Right atrium auricular region (tissue), 2 donors: ENCODE data around the gene MYO1C. TPM values are rescaled to one million over a fixed set of nuclear protein-coding genes. Genes with fewer than 3 reads are reported as not detected.
"Not testable (repeated sequence)": the region's sequence is repeated elsewhere in the genome, so short reads cannot be mapped to it uniquely, and the experiment has no call there.

ENCODE experiments used
- DNase-seq: peaks from one replicate; pipeline ENCODE4 v3.0.0-alpha.2; 2019; ENCODE audit warnings: low spot score
- H3K27ac ChIP-seq, 2 donors: fragments of 200-600 bp; sonication (generic); 1 replicate in 1 of 2; 2 replicates in 1 of 2; pipeline ENCODE4 v1.5.1; 2016 to 2019
- H3K27me3 ChIP-seq, 2 donors: fragments of 200-600 bp; sonication (generic); one replicate each; pipeline versions ENCODE4 v1.5.1 to v1.6.0; 2017 to 2019
- H3K36me3 ChIP-seq: fragments of 200-600 bp; sonication (generic); one replicate; pipeline ENCODE4 v1.5.1; 2016
- H3K4me1 ChIP-seq, 2 donors: fragments of 200-600 bp; sonication (generic); one replicate each; pipeline versions ENCODE4 v1.5.1 to v1.6.0; 2017 to 2019
- H3K4me3 ChIP-seq, 2 donors: fragments of 200-600 bp; sonication (generic); 1 replicate in 1 of 2; 2 replicates in 1 of 2; pipeline ENCODE4 v1.5.1; 2017 to 2019; ENCODE audit warnings: mild to moderate bottlenecking in 1 of 2, moderate library complexity in 1 of 2
- H3K9me3 ChIP-seq, 2 donors: fragments of 200-600 bp; sonication (generic); one replicate each; pipeline ENCODE4 v1.5.1; 2019
- CTCF ChIP-seq, 2 donors: fragments of 200-600 bp; sonication (generic); IDR thresholded peaks; one replicate each; pipeline ENCODE4 v1.5.1; 2019; ENCODE audit warnings: antibody characterized with exemption in 2 of 2
- total RNA-seq, 2 donors: library from RNA; depleted of rRNA; stranded (reverse); fragments of >200 nt; gene quantifications; one replicate each; pipeline ENCODE4 v1.1.0, GENCODE V29; 2016

MYO1C gene
- total RNA-seq, 2 donors from 2014 or later = 83.6 to 161 TPM

- peaks cover 40% of the 10 kb centered on the region for H3K36me3 ChIP-seq
- no peak for DNase-seq
- H3K4me3 ChIP-seq = no peak overlapping the region
- H3K4me1 ChIP-seq = peaks cover 9 to 92% of the 10 kb centered on the region in 2 donors
- peak overlapping the region; percentile 76 to 80 for H3K27ac ChIP-seq
- no peaks in the 10 kb centered on the region for H3K9me3 ChIP-seq
- H3K27me3 ChIP-seq = no peaks in the 10 kb centered on the region
- no peak for TF ChIP-seq CTCF (IDR thresholded peaks at IDR 0.05)
Measured at GRCh38 chr17:1511290-1511689, 18.8 kb upstream of the MYO1C start.

- Histone ChIP-seq H3K9me3 (no peaks in the 10 kb centered on the region), H3K4me3 (no peak overlapping the region), H3K27me3 (no peaks in the 10 kb centered on the region), H3K4me1 (peaks cover 0 to 94% of the 10 kb centered on the region in 2 donors), H3K27ac (peak overlapping the region in 1 of 2 donors; percentile 7), H3K36me3 (peaks cover 40% of the 10 kb centered on the region)
- TF ChIP-seq CTCF (IDR thresholded peaks at IDR 0.05) = no peak
- DNase-seq = no peak
Measured at GRCh38 chr17:1509290-1509881, 16.9 kb upstream of the MYO1C start.

DNA sequence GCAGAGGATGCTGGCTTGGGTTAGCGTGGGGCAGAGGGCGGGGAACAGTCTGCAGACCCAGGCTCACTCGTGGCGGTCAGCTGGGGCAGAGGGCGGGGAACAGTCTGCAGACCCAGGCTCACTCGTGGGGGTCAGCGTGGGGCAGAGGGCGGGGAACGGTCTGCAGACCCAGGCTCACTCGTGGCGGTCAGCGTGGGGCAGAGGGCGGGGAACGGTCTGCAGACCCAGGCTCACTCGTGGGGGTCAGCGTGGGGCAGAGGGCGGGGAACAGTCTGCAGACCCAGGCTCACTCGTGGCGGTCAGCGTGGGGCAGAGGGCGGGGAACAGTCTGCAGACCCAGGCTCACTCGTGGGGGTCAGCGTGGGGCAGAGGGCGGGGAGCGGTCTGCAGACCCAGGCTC, 16.2 kb upstream of the MYO1C start:
- not testable (repeated sequence) for H3K27ac ChIP-seq, H3K27me3 ChIP-seq, DNase-seq, H3K4me3 ChIP-seq, H3K9me3 ChIP-seq
- Histone ChIP-seq H3K36me3 (peaks cover 39% of the 10 kb centered on the region), H3K4me1 (peaks cover 0 to 94% of the 10 kb centered on the region in 2 donors)

DNA sequence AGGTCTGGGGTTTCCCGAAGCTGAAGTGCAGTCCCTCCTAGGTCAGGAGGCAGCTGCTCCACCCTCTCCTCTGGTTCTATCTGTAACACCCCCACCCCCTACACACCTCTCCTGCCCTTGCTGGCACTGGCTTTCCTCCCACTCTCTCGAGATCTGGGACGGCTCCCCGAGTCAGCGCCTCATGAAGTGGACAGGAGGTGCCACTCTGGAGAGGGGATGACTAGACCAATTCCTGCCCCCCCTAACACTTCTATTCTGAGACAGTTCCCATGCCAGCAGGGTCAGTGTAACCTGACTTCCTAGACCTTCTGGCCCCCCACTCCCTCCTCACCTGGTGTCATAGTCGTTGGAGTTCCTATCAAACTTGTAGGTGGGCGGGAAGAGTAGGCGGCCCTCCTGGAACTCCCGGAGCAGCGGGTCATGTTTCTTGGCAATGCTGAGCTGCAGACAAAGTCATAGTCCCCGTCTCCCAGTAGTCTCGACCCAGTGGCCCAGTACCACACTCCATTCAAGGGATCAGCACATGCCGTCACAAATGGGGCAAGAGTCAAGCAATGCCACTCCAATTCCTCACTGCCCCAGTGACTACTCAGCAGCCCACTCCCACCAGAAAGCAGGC, 14.3 kb upstream of the MYO1C start:
- H3K9me3 ChIP-seq = no peaks in the 10 kb centered on the region
- H3K4me3 ChIP-seq = no peak overlapping the region
- H3K36me3 ChIP-seq = peaks cover 30% of the 10 kb centered on the region
- H3K4me1 ChIP-seq = peaks cover 0 to 77% of the 10 kb centered on the region in 2 donors
- TF ChIP-seq CTCF (IDR thresholded peaks at IDR 0.05) = no peak
- DNase-seq = no peak
- H3K27ac ChIP-seq = peak overlapping the region; percentile 81 to 84
- no peaks in the 10 kb centered on the region for H3K27me3 ChIP-seq

GRCh38 chr17:1505586-1505985, 13.1 kb upstream of the MYO1C start:
- peak overlapping the region; percentile 81 to 84 for H3K27ac ChIP-seq
- no peak for DNase-seq
- no peaks in the 10 kb centered on the region for H3K27me3 ChIP-seq
- no peak for TF ChIP-seq CTCF (IDR thresholded peaks at IDR 0.05)
- H3K9me3 ChIP-seq = no peaks in the 10 kb centered on the region
- H3K4me1 ChIP-seq = peaks cover 0 to 65% of the 10 kb centered on the region in 2 donors
- H3K4me3 ChIP-seq = no peak overlapping the region
- peaks cover 30% of the 10 kb centered on the region for H3K36me3 ChIP-seq

DNA sequence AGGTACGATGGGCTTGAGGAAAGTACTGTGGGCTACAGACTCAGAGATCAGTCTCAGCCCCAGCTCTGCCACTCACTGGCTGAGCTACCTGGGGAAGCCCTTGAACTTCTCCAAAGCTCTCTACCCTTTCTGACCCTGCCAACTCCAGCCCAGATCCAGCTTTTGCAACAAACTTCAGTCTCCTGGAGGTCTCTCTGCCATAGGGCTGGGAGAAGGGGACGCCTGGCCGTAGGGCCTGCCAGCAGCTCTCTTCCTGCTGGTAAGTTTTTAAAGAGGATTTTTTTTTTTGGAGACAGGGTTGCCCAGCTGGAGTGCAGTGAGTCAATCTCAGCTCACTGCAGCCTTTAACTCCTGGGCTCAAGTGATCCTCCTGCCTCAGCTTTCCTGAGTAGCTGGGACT, 12.4 kb upstream of the MYO1C start:
- Histone ChIP-seq H3K27ac (peak overlapping the region; percentile 81 to 84), H3K4me3 (no peak overlapping the region), H3K36me3 (peaks cover 30% of the 10 kb centered on the region), H3K4me1 (peaks cover 0 to 61% of the 10 kb centered on the region in 2 donors), H3K9me3 (no peaks in the 10 kb centered on the region), H3K27me3 (no peaks in the 10 kb centered on the region)
- TF ChIP-seq CTCF (IDR thresholded peaks at IDR 0.05) = no peak
- DNase-seq = no peak
